Measurements from ENCODE around the gene PRLR. TPM values are rescaled to one million over a fixed set of nuclear protein-coding genes. Genes with fewer than 3 reads are reported as not detected.

Gene PRLR
- 0.16 TPM in 1 of 2 replicates, not detected in the other for total RNA-seq

GRCh38 chr5:35230038-35230611 lies at the start of gene PRLR:
PRLR (minus strand) TSS chr5:35230487; CDS start chr5:35089620, 140,867 bp downstream.

GRCh38 chr5:35047785-35048404 lies 182.4 kb downstream of the PRLR start, which contains the start of gene AGXT2:
AGXT2 (minus strand) TSS chr5:35047949; CDS start chr5:35047892, 57 bp downstream.

Other genes with a start within 250 kb of the PRLR start
- gene AGXT2, start 182.5 kb downstream of the PRLR start, total RNA-seq: not detected in 2 replicates